HepG2 (cell line): ENCODE data around the gene TNFRSF18. TPM values are rescaled to one million over a fixed set of nuclear protein-coding genes. Genes with fewer than 3 reads are reported as not detected.

Experiments
- ATAC-seq: fragments of 200-7000 bp; cut with Tn5 transposase; 3 replicates; pipeline ENCODE4 v1.9.1; 2020; ENCODE audit warnings: mild to moderate bottlenecking, moderate library complexity
- BruUV-seq: library from RNA; stranded (reverse); fragments of 400-500 nt; replicated peaks from 2 replicates; lab custom pipeline; 2021; lab: Mats Ljungman, UMichigan
- CTCF ChIA-PET: fragments of 300-600 bp; formaldehyde crosslinking; extraction: SDS; loops from one replicate; lab custom pipeline; 2021; ENCODE audit warnings: low total read pairs, inconsistent platforms, low intra/inter-chr PET ratio; lab: Yijun Ruan, JAX
- POLR2A ChIA-PET: fragments of 350-600 bp; sonication (Branson Sonifier 250); formaldehyde crosslinking; loops from one replicate; lab custom pipeline; 2020; ENCODE audit warnings: antibody characterized with exemption, inconsistent platforms; lab: Yijun Ruan, JAX
- DNase-seq: peaks from one replicate; pipeline ENCODE4 v3.0.0-alpha.2; 2015; ENCODE audit warnings: low spot score
- FAIRE-seq: peaks from 3 replicates; lab custom pipeline; 2011; peaks lifted over from hg19 to GRCh38; lab: Jason Lieb, UNC
- H2AFZ ChIP-seq: one replicate; pipeline ENCODE4 v1.6.1; 2011; ENCODE audit warnings: low read length, inconsistent platforms
- H3K27ac ChIP-seq: fragments of 300-600 bp; 3 replicates; pipeline ENCODE4 v1.8.0; 2011; ENCODE audit warnings: mixed run types, mild to moderate bottlenecking, mixed read lengths, low read length, inconsistent platforms; ENCODE audit not compliant: insufficient read depth; ENCODE audit errors: extremely low read length
- H3K27me3 ChIP-seq, 2 experiments: fragments of 200-600 bp in 1 of 2; 2 replicates in 1 of 2; 3 replicates in 1 of 2; pipeline versions ENCODE4 v1.6.0 to v1.8.0; 2011; ENCODE audit warnings: low read length in 2 of 2, mild to moderate bottlenecking in 2 of 2, moderate library complexity in 2 of 2, inconsistent platforms in 1 of 2; ENCODE audit not compliant: insufficient read depth in 2 of 2, control insufficient read depth in 1 of 2
- H3K36me3 ChIP-seq, 2 experiments: fragments of 200-600 bp in 1 of 2; replicated peaks in 1 of 2; 2 replicates in 1 of 2; 3 replicates in 1 of 2; pipeline versions ENCODE4 v1.5.1 to v1.8.0; 2011; ENCODE audit warnings: low read length in 2 of 2, inconsistent platforms in 1 of 2; ENCODE audit not compliant: insufficient read depth in 2 of 2, control insufficient read depth in 1 of 2
- H3K4me1 ChIP-seq: 2 replicates; pipeline ENCODE4 v1.5.1; 2012; ENCODE audit warnings: low read length, inconsistent platforms; ENCODE audit not compliant: insufficient read depth
- H3K4me2 ChIP-seq: 2 replicates; pipeline ENCODE4 v1.6.0; 2011; ENCODE audit warnings: low read depth, low read length, inconsistent platforms
- H3K4me3 ChIP-seq, 3 experiments: fragments of 200-600 bp in 1 of 3; sonication (generic), shearing (Covaris generic) in 1 of 3; replicated peaks in 1 of 3; 2 replicates each; pipeline ENCODE4 v1.5.1; 2011 to 2016; ENCODE audit warnings: low read length in 3 of 3, inconsistent platforms in 2 of 3, low read depth in 2 of 3, mild to moderate bottlenecking in 2 of 3, control low read depth in 1 of 3, mixed read lengths in 1 of 3; ENCODE audit not compliant: insufficient read depth in 1 of 3
- H3K79me2 ChIP-seq: one replicate; pipeline ENCODE4 v1.6.1; 2011; ENCODE audit warnings: low read length, inconsistent platforms; ENCODE audit not compliant: insufficient read depth
- H3K9ac ChIP-seq: 2 replicates; pipeline ENCODE4 v1.6.0; 2011; ENCODE audit warnings: mild to moderate bottlenecking, low read depth, low read length, inconsistent platforms; ENCODE audit not compliant: insufficient read depth
- H3K9me3 ChIP-seq: 2 replicates; pipeline ENCODE4 v1.5.1; 2012; ENCODE audit warnings: mild to moderate bottlenecking, low read length
- H4K20me1 ChIP-seq: 2 replicates; pipeline ENCODE4 v1.6.0; 2011; ENCODE audit warnings: inconsistent platforms, mild to moderate bottlenecking, low read length, moderate library complexity; ENCODE audit not compliant: insufficient read depth
- ATAD3A ChIP-seq: sonication (generic); formaldehyde crosslinking; IDR thresholded peaks from 2 replicates; pipeline ENCODE4 v1.4.0; 2020; ENCODE audit warnings: missing genetic modification reagents
- HIVEP1 ChIP-seq: sonication (generic); formaldehyde crosslinking; IDR thresholded peaks from 2 replicates; pipeline ENCODE4 v1.4.0; 2020; ENCODE audit warnings: mild to moderate bottlenecking, missing genetic modification reagents
- HNF4A ChIP-seq: sonication (generic); formaldehyde crosslinking; IDR thresholded peaks from 2 replicates; pipeline ENCODE4 v1.4.0; 2020; ENCODE audit warnings: missing genetic modification reagents
- NBN ChIP-seq: fragments of 450-650 bp; conservative IDR thresholded peaks from 2 replicates; pipeline ENCODE4 v1.6.1; 2017
- REL ChIP-seq: sonication (generic); formaldehyde crosslinking; conservative IDR thresholded peaks from 2 replicates; pipeline ENCODE4 v1.8.0; 2022; ENCODE audit warnings: mild to moderate bottlenecking, missing genetic modification reagents, moderate library complexity
- STAG1 ChIP-seq: sonication (generic); formaldehyde crosslinking; IDR thresholded peaks from 2 replicates; pipeline ENCODE4 v1.4.0; 2020; ENCODE audit warnings: missing genetic modification reagents
- TARDBP ChIP-seq: sonication (generic); formaldehyde crosslinking; IDR thresholded peaks from 2 replicates; pipeline ENCODE4 v1.8.0; 2022; ENCODE audit warnings: mild to moderate bottlenecking, missing genetic modification reagents
- TSC22D2 ChIP-seq: sonication (generic); formaldehyde crosslinking; IDR thresholded peaks from 2 replicates; pipeline ENCODE4 v1.5.1; 2020; ENCODE audit warnings: missing genetic modification reagents, mild to moderate bottlenecking, borderline replicate concordance
- ZBTB42 ChIP-seq: sonication (generic); formaldehyde crosslinking; IDR thresholded peaks from 2 replicates; pipeline ENCODE4 v1.5.0; 2020; ENCODE audit warnings: mild to moderate bottlenecking, missing genetic modification reagents
- ZNF605 ChIP-seq: sonication (generic); formaldehyde crosslinking; IDR thresholded peaks from 2 replicates; pipeline ENCODE4 v1.8.0; 2022; ENCODE audit warnings: mild to moderate bottlenecking, missing genetic modification reagents
- ZNF670 ChIP-seq: sonication (generic); formaldehyde crosslinking; IDR thresholded peaks from 2 replicates; pipeline ENCODE4 v1.8.0; 2022; ENCODE audit warnings: mild to moderate bottlenecking, missing genetic modification reagents, borderline replicate concordance
- WGBS: methylation state at CpG from one replicate; pipeline ENCODE4 v1.1.6; 2017; ENCODE audit warnings: low lambda C conversion rate; 5-methylcytosine and 5-hydroxymethylcytosine counted together
- in situ Hi-C: cut with HindIII; loops from 2 replicates; pipeline ENCODE4 v1.10.0; 2017; ENCODE audit warnings: low pct_unique_long_range_greater_than_20kb; ENCODE audit not compliant: extremely low pct_ligation_motif_present
- intact Hi-C: fragments of 100-400 bp; cut with micrococcal nuclease; formaldehyde crosslinking; loops from one replicate; pipeline ENCODE4 v1.10.0; 2022; ENCODE audit not compliant: unreplicated experiment
- polyA plus RNA-seq, 8 experiments: library from polyadenylated mRNA; depleted of rRNA in 3 of 8; stranded (reverse) in 7 of 8; unstranded in 1 of 8; fragments of >200 nt; fragmentation: Illumina TruSeq in 4 of 8; extraction: Trizol in 4 of 8; gene quantifications; 2 replicates each; pipeline versions ENCODE4 v1.2.1 to v1.2.3, GENCODE V29; 2011 to 2016; ENCODE audit warnings: low read depth in 4 of 8, missing spikeins in 1 of 8, mixed read lengths in 1 of 8; ENCODE audit not compliant: insufficient read depth in 1 of 8
- total RNA-seq, 5 experiments: library from RNA; depleted of rRNA; stranded (reverse); fragments of >200 nt; fragmentation: Illumina TruSeq; extraction: Trizol; gene quantifications; 2 replicates each; pipeline ENCODE4 v1.2.3, GENCODE V29; 2016; ENCODE audit warnings: low read depth in 1 of 5
- TF ChIP-seq, protein P1 (sequence below): sonication (generic); formaldehyde crosslinking; IDR thresholded peaks from 2 replicates; pipeline ENCODE4 v1.5.0; 2020; ENCODE audit warnings: mild to moderate bottlenecking, missing genetic modification reagents, moderate library complexity
- TF ChIP-seq, protein P2 (sequence below): sonication (generic); formaldehyde crosslinking; IDR thresholded peaks from 2 replicates; pipeline ENCODE4 v1.4.0; 2020; ENCODE audit warnings: mild to moderate bottlenecking, missing genetic modification reagents
- TF ChIP-seq, protein P3 (sequence below): sonication (generic); formaldehyde crosslinking; IDR thresholded peaks from 2 replicates; pipeline ENCODE4 v1.5.0; 2020; ENCODE audit warnings: mild to moderate bottlenecking, missing genetic modification reagents

TNFRSF18 gene
- total and polyA plus RNA-seq, 2 of the 13 experiments (the other 11 are each of a cell fraction or from before 2014, with no cell fraction given) = not detected

- Histone ChIP-seq H3K9me3 (no peaks in the 10 kb centered on the region), H4K20me1 (no peaks in the 10 kb centered on the region), H3K36me3 (no peaks in the 10 kb centered on the region), H3K9ac (no peak overlapping the region), H3K4me1 (no peaks in the 10 kb centered on the region)
- no peak for FAIRE-seq
- no TSS peak for BruUV-seq
- DNase-seq = no peak
- intact Hi-C loops = no loop called here
- CTCF ChIA-PET = no interaction called here
- TF ChIP-seq, protein P1, sequence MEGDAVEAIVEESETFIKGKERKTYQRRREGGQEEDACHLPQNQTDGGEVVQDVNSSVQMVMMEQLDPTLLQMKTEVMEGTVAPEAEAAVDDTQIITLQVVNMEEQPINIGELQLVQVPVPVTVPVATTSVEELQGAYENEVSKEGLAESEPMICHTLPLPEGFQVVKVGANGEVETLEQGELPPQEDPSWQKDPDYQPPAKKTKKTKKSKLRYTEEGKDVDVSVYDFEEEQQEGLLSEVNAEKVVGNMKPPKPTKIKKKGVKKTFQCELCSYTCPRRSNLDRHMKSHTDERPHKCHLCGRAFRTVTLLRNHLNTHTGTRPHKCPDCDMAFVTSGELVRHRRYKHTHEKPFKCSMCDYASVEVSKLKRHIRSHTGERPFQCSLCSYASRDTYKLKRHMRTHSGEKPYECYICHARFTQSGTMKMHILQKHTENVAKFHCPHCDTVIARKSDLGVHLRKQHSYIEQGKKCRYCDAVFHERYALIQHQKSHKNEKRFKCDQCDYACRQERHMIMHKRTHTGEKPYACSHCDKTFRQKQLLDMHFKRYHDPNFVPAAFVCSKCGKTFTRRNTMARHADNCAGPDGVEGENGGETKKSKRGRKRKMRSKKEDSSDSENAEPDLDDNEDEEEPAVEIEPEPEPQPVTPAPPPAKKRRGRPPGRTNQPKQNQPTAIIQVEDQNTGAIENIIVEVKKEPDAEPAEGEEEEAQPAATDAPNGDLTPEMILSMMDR = peak; percentile 36; the same call in 1 of the 2 replicates
- no peak for TF ChIP-seq NBN
- TF ChIP-seq, all 625 proteins: peak for 1
- no peaks in the 10 kb centered on the region for H3K79me2 ChIP-seq
- H3K4me3 ChIP-seq = no peak overlapping the region
- H2AFZ ChIP-seq = no peak overlapping the region
- peaks cover 18 to 81% of the 10 kb centered on the region in 2 experiments; a peak in 4 of 5 replicates for H3K27me3 ChIP-seq
- H3K27ac ChIP-seq = no peak overlapping the region
- H3K4me2 ChIP-seq = peak overlapping the region; percentile 34; the same call in 1 of the 2 replicates
- WGBS = 14% methylated on average over 7 of the region's 19 CpGs
- in situ Hi-C loops = no loop called here
- ATAC-seq = no peak
- POLR2A ChIA-PET = no interaction called here
Measured at GRCh38 chr1:1206966-1207531, 657 bp upstream of the TNFRSF18 start.

GRCh38 chr1:1205769-1206375, 520 bp downstream of the TNFRSF18 start:
- Histone ChIP-seq H2AFZ (no peak overlapping the region), H3K9me3 (no peaks in the 10 kb centered on the region), H3K4me2 (no peak overlapping the region), H3K4me1 (0 out of 2 replicates have a peak, but pooled peaks cover under 1% of the 10 kb centered on the region), H3K4me3 (no peak overlapping the region), H3K27ac (no peak overlapping the region), H4K20me1 (no peaks in the 10 kb centered on the region), H3K79me2 (no peaks in the 10 kb centered on the region), H3K27me3 (peaks cover 18 to 71% of the 10 kb centered on the region in 2 experiments; a peak in 4 of 5 replicates), H3K36me3 (no peaks in the 10 kb centered on the region), H3K9ac (no peak overlapping the region)
- FAIRE-seq (no peak), ATAC-seq (peak; percentile 10; the same call in 2 of the 3 replicates), DNase-seq (no peak)
- POLR2A ChIA-PET = no interaction called here
- in situ Hi-C loops = no loop called here
- intact Hi-C loops = no loop called here
- CTCF ChIA-PET = no interaction called here
- no TSS peak for BruUV-seq
- WGBS = no CpG with 5 or more reads among the region's 31 CpGs
- TF ChIP-seq TARDBP (no peak), ZNF670 (no peak), ZNF605 (CRISPR knock-in tag) (no peak), STAG1 (CRISPR knock-in tag) (peak; percentile 18; the same call in 1 of the 2 replicates), REL (0 out of 2 replicates have a peak, but pooled peaks have one; percentile 60), ZBTB42 (CRISPR knock-in tag) (no peak), TSC22D2 (no peak), HIVEP1 (CRISPR knock-in tag) (no peak), HNF4A (CRISPR knock-in tag) (no peak), ATAD3A (CRISPR knock-in tag) (no peak)
- TF ChIP-seq, protein P2, sequence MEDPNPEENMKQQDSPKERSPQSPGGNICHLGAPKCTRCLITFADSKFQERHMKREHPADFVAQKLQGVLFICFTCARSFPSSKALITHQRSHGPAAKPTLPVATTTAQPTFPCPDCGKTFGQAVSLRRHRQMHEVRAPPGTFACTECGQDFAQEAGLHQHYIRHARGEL (CRISPR knock-in tag) = no peak
- TF ChIP-seq, protein P3, sequence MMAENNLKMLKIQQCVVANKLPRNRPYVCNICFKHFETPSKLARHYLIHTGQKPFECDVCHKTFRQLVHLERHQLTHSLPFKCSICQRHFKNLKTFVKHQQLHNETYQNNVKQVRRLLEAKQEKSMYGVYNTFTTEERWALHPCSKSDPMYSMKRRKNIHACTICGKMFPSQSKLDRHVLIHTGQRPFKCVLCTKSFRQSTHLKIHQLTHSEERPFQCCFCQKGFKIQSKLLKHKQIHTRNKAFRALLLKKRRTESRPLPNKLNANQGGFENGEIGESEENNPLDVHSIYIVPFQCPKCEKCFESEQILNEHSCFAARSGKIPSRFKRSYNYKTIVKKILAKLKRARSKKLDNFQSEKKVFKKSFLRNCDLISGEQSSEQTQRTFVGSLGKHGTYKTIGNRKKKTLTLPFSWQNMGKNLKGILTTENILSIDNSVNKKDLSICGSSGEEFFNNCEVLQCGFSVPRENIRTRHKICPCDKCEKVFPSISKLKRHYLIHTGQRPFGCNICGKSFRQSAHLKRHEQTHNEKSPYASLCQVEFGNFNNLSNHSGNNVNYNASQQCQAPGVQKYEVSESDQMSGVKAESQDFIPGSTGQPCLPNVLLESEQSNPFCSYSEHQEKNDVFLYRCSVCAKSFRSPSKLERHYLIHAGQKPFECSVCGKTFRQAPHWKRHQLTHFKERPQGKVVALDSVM (CRISPR knock-in tag) = no peak
